Measurements from ENCODE around the gene MRPL55. TPM values are rescaled to one million over a fixed set of nuclear protein-coding genes. Genes with fewer than 3 reads are reported as not detected.

Gene MRPL55
- total RNA-seq, 1 donor from 2014 or later: 56.9 TPM

- Mint-ChIP-seq H3K27me3 (ENCODE audit: low read depth) (no peaks in the 10 kb centered on the region), H3K4me3 (no peak overlapping the region), H3K27ac (no peak overlapping the region), H3K9me3 (no peaks in the 10 kb centered on the region), H3K4me1 (peaks cover 13% of the 10 kb centered on the region), H3K36me3 (no peaks in the 10 kb centered on the region)
- no peak for TF ChIP-seq CTCF (IDR thresholded peaks at IDR 0.05; ENCODE audit: unreplicated experiment)
- DNase-seq (ENCODE audit: low spot score in 2 of 2, unreplicated experiment in 2 of 2): no peak
Observed at GRCh38 chr1:228148196-228148861, 39.2 kb upstream of the MRPL55 start.

DNA sequence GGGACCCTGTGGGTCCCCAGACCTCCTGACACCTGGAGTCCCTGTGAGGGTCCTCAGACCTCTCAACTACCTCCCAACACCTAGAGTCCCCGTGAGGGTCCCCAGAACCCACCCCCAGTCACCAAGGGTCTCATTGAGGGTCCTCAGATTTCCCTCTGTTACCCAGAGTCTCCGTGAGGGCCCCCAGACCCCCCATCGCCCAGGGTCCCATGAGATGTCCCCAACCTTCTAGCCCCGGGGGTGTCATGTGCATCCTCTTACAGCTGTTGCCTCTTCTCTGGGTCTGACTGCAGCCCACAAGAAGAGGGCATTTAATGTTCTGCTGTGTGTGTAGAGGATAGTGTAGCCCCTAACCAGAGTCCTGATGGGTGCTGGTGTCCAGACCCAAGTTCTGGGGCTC lies 38.7 kb upstream of the MRPL55 start:
- no peak for DNase-seq (ENCODE audit: low spot score in 2 of 2, unreplicated experiment in 2 of 2)
- Mint-ChIP-seq H3K4me3 (no peak overlapping the region), H3K36me3 (no peaks in the 10 kb centered on the region), H3K9me3 (no peaks in the 10 kb centered on the region), H3K27ac (no peak overlapping the region), H3K4me1 (peaks cover 17% of the 10 kb centered on the region), H3K27me3 (ENCODE audit: low read depth) (no peaks in the 10 kb centered on the region)
- TF ChIP-seq CTCF (IDR thresholded peaks at IDR 0.05; ENCODE audit: unreplicated experiment): no peak

DNA sequence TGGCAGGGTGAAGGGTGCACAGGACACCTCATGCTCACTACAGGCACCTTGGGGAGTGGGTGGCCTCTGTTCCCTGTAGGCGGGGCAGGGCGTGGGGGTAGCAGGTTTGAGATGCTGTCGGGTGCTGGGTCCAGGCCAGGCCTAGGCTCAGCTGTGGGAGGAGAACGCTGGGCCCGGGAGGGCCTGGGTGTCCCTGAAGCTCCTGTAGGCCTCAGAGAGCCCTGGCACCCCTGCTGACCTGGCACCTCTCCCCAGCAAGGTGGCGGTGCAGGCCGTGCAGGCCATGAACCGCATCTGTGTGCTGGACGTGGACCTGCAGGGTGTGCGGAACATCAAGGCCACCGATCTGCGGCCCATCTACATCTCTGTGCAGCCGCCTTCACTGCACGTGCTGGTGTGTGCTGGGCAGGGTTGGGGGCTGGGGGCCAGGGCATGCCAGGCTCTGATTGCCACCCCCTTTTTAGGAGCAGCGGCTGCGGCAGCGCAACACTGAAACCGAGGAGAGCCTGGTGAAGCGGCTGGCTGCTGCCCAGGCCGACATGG lies 38.1 kb upstream of the MRPL55 start:
- Mint-ChIP-seq H3K27ac (no peak overlapping the region), H3K9me3 (no peaks in the 10 kb centered on the region), H3K4me3 (no peak overlapping the region), H3K27me3 (ENCODE audit: low read depth) (no peaks in the 10 kb centered on the region), H3K36me3 (no peaks in the 10 kb centered on the region), H3K4me1 (peaks cover 17% of the 10 kb centered on the region)
- no peak for DNase-seq (ENCODE audit: low spot score in 2 of 2, unreplicated experiment in 2 of 2)
- no peak for TF ChIP-seq CTCF (IDR thresholded peaks at IDR 0.05; ENCODE audit: unreplicated experiment)

GRCh38 chr1:228146417-228147150 lies 37.5 kb upstream of the MRPL55 start:
- Mint-ChIP-seq H3K9me3 (no peaks in the 10 kb centered on the region), H3K4me1 (peaks cover 17% of the 10 kb centered on the region)
- TF ChIP-seq CTCF (IDR thresholded peaks at IDR 0.05; ENCODE audit: unreplicated experiment): no peak

DNA sequence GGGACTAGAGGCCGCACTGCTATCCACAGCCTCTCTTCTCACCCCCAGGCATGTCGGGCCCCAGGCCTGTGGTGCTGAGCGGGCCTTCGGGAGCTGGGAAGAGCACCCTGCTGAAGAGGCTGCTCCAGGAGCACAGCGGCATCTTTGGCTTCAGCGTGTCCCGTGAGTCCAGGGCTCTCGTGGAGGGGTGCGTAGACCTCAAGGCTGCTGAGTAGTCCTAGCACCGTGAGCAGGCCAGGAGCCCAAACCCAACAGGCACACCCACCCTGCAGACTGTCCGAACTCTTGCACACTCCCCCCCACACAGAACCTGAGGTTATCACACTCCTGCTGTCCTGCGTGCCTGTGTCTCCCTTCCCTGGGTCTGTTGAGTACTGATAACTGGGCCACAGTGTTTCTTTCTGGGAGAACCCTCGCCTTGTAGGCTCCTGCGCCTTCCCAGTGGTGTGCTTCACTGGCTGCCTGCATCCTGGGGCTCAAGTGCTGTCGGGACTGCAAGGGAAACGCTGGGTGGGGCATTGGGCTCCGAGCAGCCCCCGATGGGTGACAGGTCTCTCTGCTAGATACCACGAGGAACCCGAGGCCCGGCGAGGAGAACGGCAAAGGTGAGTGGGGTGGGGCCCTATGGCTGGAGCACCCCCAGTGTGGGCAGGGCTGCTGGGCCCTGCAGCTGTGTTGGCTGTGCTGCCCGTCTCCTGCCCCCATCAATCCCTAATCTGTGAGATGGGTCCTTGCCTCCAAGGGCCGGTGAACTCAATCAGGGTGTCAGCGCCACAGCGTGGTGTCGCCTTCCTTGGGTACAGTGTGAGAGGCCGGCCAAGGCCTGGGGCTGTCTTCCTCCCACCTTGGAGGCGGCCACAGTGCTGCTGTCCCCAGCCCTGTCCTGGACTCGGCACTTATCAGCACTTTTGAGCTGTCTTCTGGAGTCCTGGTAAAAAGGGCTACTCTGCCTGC lies 36.6 kb upstream of the MRPL55 start:
- DNase-seq (ENCODE audit: low spot score in 2 of 2, unreplicated experiment in 2 of 2): no peak
- H3K4me1 Mint-ChIP-seq: peaks cover 20% of the 10 kb centered on the region
- H3K27ac Mint-ChIP-seq: no peak overlapping the region
- H3K4me3 Mint-ChIP-seq: no peak overlapping the region
- no peaks in the 10 kb centered on the region for H3K9me3 Mint-ChIP-seq
- H3K27me3 Mint-ChIP-seq (ENCODE audit: low read depth): no peaks in the 10 kb centered on the region
- no peaks in the 10 kb centered on the region for H3K36me3 Mint-ChIP-seq
- no peak for TF ChIP-seq CTCF (IDR thresholded peaks at IDR 0.05; ENCODE audit: unreplicated experiment)

More at GRCh38 chr1:228146417-228147150, 37.5 kb upstream of the MRPL55 start:
- no peak overlapping the region for H3K4me3 Mint-ChIP-seq
- no peaks in the 10 kb centered on the region for H3K36me3 Mint-ChIP-seq
- DNase-seq (ENCODE audit: low spot score in 2 of 2, unreplicated experiment in 2 of 2): no peak
- no peak overlapping the region for H3K27ac Mint-ChIP-seq
- no peaks in the 10 kb centered on the region for H3K27me3 Mint-ChIP-seq (ENCODE audit: low read depth)

Data from mesothelial cell of epicardium (in vitro differentiated cells).